Panc1 (cell line): ENCODE measurements around the gene TRAM1L1. TPM values are rescaled to one million over a fixed set of nuclear protein-coding genes. Genes with fewer than 3 reads are reported as not detected.

Experiments used
- ATAC-seq: fragments of 200-7000 bp; cut with Tn5 transposase; 2 replicates; pipeline ENCODE4 v1.9.1; 2020; ENCODE audit warnings: mild to moderate bottlenecking, moderate library complexity
- BruUV-seq: library from RNA; stranded (reverse); fragments of 400-500 nt; replicated peaks from 2 replicates; lab custom pipeline; 2021; lab: Mats Ljungman, UMichigan
- CTCF ChIA-PET: fragments of 300-600 bp; sonication (Branson Sonifier 250); formaldehyde crosslinking; loops from one replicate; lab custom pipeline; 2022; ENCODE audit warnings: antibody characterized with exemption; lab: Charles Lee
- POLR2A ChIA-PET: fragments of 300-600 bp; sonication (Branson Sonifier 250); formaldehyde crosslinking; loops from one replicate; lab custom pipeline; 2022; ENCODE audit warnings: antibody characterized with exemption; lab: Charles Lee
- DNase-seq: peaks from one replicate; pipeline ENCODE4 v3.0.0-alpha.2; 2010; ENCODE audit warnings: low read depth, low spot score
- H3K27ac ChIP-seq: 2 replicates; pipeline ENCODE4 v1.5.1; 2011; ENCODE audit warnings: mild to moderate bottlenecking, low read length, inconsistent platforms
- H3K27me3 ChIP-seq: fragments of 200-500 bp; sonication (Bioruptor generic); 2 replicates; pipeline ENCODE4 v1.6.0; 2014; ENCODE audit warnings: low read length, inconsistent platforms; ENCODE audit not compliant: control insufficient read depth, insufficient read depth
- H3K36me3 ChIP-seq: fragments of 200-500 bp; sonication (Bioruptor generic); 2 replicates; pipeline ENCODE4 v1.5.1; 2014; ENCODE audit warnings: inconsistent platforms, mild to moderate bottlenecking, low read length, moderate library complexity; ENCODE audit not compliant: control insufficient read depth, insufficient read depth
- H3K4me1 ChIP-seq: 2 replicates; pipeline ENCODE4 v1.5.1; 2011; ENCODE audit warnings: inconsistent platforms, mild to moderate bottlenecking, low read length, moderate library complexity; ENCODE audit not compliant: control insufficient read depth, insufficient read depth
- H3K4me3 ChIP-seq, 2 experiments: 2 replicates each; pipeline ENCODE4 v1.5.1; 2011 to 2012; ENCODE audit warnings: low read depth in 2 of 2, low read length in 2 of 2, mild to moderate bottlenecking in 2 of 2, inconsistent platforms in 1 of 2, moderate library complexity in 1 of 2
- H3K9me3 ChIP-seq: fragments of 200-500 bp; sonication (Bioruptor generic); 2 replicates; pipeline ENCODE4 v1.5.1; 2014; ENCODE audit warnings: low read depth, mild to moderate bottlenecking, inconsistent platforms, low read length, moderate library complexity; ENCODE audit not compliant: control insufficient read depth, insufficient read depth
- CTCF ChIP-seq: fragments of 450-650 bp; IDR thresholded peaks from 2 replicates; pipeline ENCODE4 v1.5.1; 2017; ENCODE audit warnings: mild to moderate bottlenecking
- POLR2AphosphoS5 ChIP-seq: IDR thresholded peaks from 2 replicates; pipeline ENCODE4 v1.6.1; 2012; ENCODE audit warnings: mild to moderate bottlenecking, low read depth, low read length, moderate library complexity
- REST ChIP-seq, 2 experiments: IDR thresholded peaks; 2 replicates each; pipeline ENCODE4 v1.6.1; 2011 to 2012; ENCODE audit warnings: low read depth in 2 of 2, control low read depth in 1 of 2, low read length in 1 of 2, mild to moderate bottlenecking in 1 of 2, moderate library complexity in 1 of 2; ENCODE audit not compliant: insufficient read depth in 1 of 2
- SIN3A ChIP-seq: IDR thresholded peaks from 2 replicates; pipeline ENCODE4 v1.6.1; 2012; ENCODE audit warnings: low read depth, mild to moderate bottlenecking, low read length, moderate library complexity, borderline replicate concordance; ENCODE audit not compliant: insufficient read depth
- TCF7L2 ChIP-seq: IDR thresholded peaks from 2 replicates; pipeline ENCODE4 v1.6.1; 2011; ENCODE audit warnings: mild to moderate bottlenecking, low read depth, low read length, inconsistent platforms
- in situ Hi-C: cut with HindIII; loops from 2 replicates; pipeline ENCODE4 v1.10.0; 2016; ENCODE audit warnings: low sequenced_read_pairs, low pct_unique_long_range_greater_than_20kb
- intact Hi-C: fragments of 100-400 bp; cut with micrococcal nuclease; formaldehyde crosslinking; loops from one replicate; pipeline ENCODE4 v1.10.0; 2022; ENCODE audit not compliant: unreplicated experiment
- total RNA-seq: library from RNA; stranded (reverse); gene quantifications from one replicate; pipeline ENCODE4 v1.2.1, GENCODE V29; 2021; ENCODE audit not compliant: unreplicated experiment

The TRAM1L1 gene
- total RNA-seq, 1 experiment from 2014 or later: 0.72 TPM

GRCh38 chr4:117096886-117097285 lies 11.5 kb upstream of the TRAM1L1 start:
- Histone ChIP-seq H3K36me3 (no peaks in the 10 kb centered on the region), H3K4me1 (no peaks in the 10 kb centered on the region), H3K27ac (no peak overlapping the region), H3K27me3 (no peaks in the 10 kb centered on the region), H3K4me3 (no peak overlapping the region), H3K9me3 (no peaks in the 10 kb centered on the region)
- TF ChIP-seq SIN3A (no peak), POLR2AphosphoS5 (no peak), TCF7L2 (no peak), CTCF (no peak), REST (IDR thresholded peaks at IDR 0.05; ENCODE audit: insufficient read depth in 1 of 2, low read depth in 2 of 2, low read length in 1 of 2) (no peak)
- ChIA-PET CTCF (no interaction called here), POLR2A (no interaction called here)
- no TSS peak for BruUV-seq
- in situ Hi-C loops: no loop called here
- ATAC-seq (no peak), DNase-seq (no peak)
- intact Hi-C loops: no loop called here

- no peaks in the 10 kb centered on the region for H3K36me3 ChIP-seq
- ATAC-seq: no peak
- TF ChIP-seq REST (IDR thresholded peaks at IDR 0.05; ENCODE audit: insufficient read depth in 1 of 2, low read depth in 2 of 2, low read length in 1 of 2) (no peak), SIN3A (no peak), CTCF (no peak), POLR2AphosphoS5 (no peak), TCF7L2 (no peak)
- no peaks in the 10 kb centered on the region for H3K27me3 ChIP-seq
- in situ Hi-C loops (no loop called here), intact Hi-C loops (no loop called here)
- no peak overlapping the region for H3K27ac ChIP-seq
- ChIA-PET CTCF (no interaction called here), POLR2A (no interaction called here)
- H3K4me3 ChIP-seq: no peak overlapping the region
- no peak for DNase-seq
- H3K9me3 ChIP-seq: no peaks in the 10 kb centered on the region
- BruUV-seq: no TSS peak
- no peaks in the 10 kb centered on the region for H3K4me1 ChIP-seq
These were observed 11.1 kb upstream of the TRAM1L1 start for GRCh38 chr4:117096462-117096861.
